HepG2 (cell line): Measurements from ENCODE around the gene GATA5. TPM values are rescaled to one million over a fixed set of nuclear protein-coding genes. Genes with fewer than 3 reads are reported as not detected.

Experiments used
- ATAC-seq: fragments of 200-7000 bp; cut with Tn5 transposase; 3 replicates; pipeline ENCODE4 v1.9.1; 2020; ENCODE audit warnings: mild to moderate bottlenecking, moderate library complexity
- BruUV-seq: library from RNA; stranded (reverse); fragments of 400-500 nt; replicated peaks from 2 replicates; lab custom pipeline; 2021; lab: Mats Ljungman, UMichigan
- CTCF ChIA-PET: fragments of 300-600 bp; formaldehyde crosslinking; extraction: SDS; loops from one replicate; lab custom pipeline; 2021; ENCODE audit warnings: low total read pairs, inconsistent platforms, low intra/inter-chr PET ratio; lab: Yijun Ruan, JAX
- POLR2A ChIA-PET: fragments of 350-600 bp; sonication (Branson Sonifier 250); formaldehyde crosslinking; loops from one replicate; lab custom pipeline; 2020; ENCODE audit warnings: antibody characterized with exemption, inconsistent platforms; lab: Yijun Ruan, JAX
- DNase-seq: peaks from one replicate; pipeline ENCODE4 v3.0.0-alpha.2; 2015; ENCODE audit warnings: low spot score
- FAIRE-seq: peaks from 3 replicates; lab custom pipeline; 2011; peaks lifted over from hg19 to GRCh38; lab: Jason Lieb, UNC
- H2AFZ ChIP-seq: one replicate; pipeline ENCODE4 v1.6.1; 2011; ENCODE audit warnings: low read length, inconsistent platforms
- H3K27ac ChIP-seq: fragments of 300-600 bp; 3 replicates; pipeline ENCODE4 v1.8.0; 2011; ENCODE audit warnings: mixed run types, mild to moderate bottlenecking, mixed read lengths, low read length, inconsistent platforms; ENCODE audit not compliant: insufficient read depth; ENCODE audit errors: extremely low read length
- H3K27me3 ChIP-seq, 2 experiments: fragments of 200-600 bp in 1 of 2; 2 replicates in 1 of 2; 3 replicates in 1 of 2; pipeline versions ENCODE4 v1.6.0 to v1.8.0; 2011; ENCODE audit warnings: low read length in 2 of 2, mild to moderate bottlenecking in 2 of 2, moderate library complexity in 2 of 2, inconsistent platforms in 1 of 2; ENCODE audit not compliant: insufficient read depth in 2 of 2, control insufficient read depth in 1 of 2
- H3K36me3 ChIP-seq, 2 experiments: fragments of 200-600 bp in 1 of 2; replicated peaks in 1 of 2; 2 replicates in 1 of 2; 3 replicates in 1 of 2; pipeline versions ENCODE4 v1.5.1 to v1.8.0; 2011; ENCODE audit warnings: low read length in 2 of 2, inconsistent platforms in 1 of 2; ENCODE audit not compliant: insufficient read depth in 2 of 2, control insufficient read depth in 1 of 2
- H3K4me1 ChIP-seq: 2 replicates; pipeline ENCODE4 v1.5.1; 2012; ENCODE audit warnings: low read length, inconsistent platforms; ENCODE audit not compliant: insufficient read depth
- H3K4me2 ChIP-seq: 2 replicates; pipeline ENCODE4 v1.6.0; 2011; ENCODE audit warnings: low read depth, low read length, inconsistent platforms
- H3K4me3 ChIP-seq, 3 experiments: fragments of 200-600 bp in 1 of 3; sonication (generic), shearing (Covaris generic) in 1 of 3; replicated peaks in 1 of 3; 2 replicates each; pipeline ENCODE4 v1.5.1; 2011 to 2016; ENCODE audit warnings: low read length in 3 of 3, inconsistent platforms in 2 of 3, low read depth in 2 of 3, mild to moderate bottlenecking in 2 of 3, control low read depth in 1 of 3, mixed read lengths in 1 of 3; ENCODE audit not compliant: insufficient read depth in 1 of 3
- H3K79me2 ChIP-seq: one replicate; pipeline ENCODE4 v1.6.1; 2011; ENCODE audit warnings: low read length, inconsistent platforms; ENCODE audit not compliant: insufficient read depth
- H3K9ac ChIP-seq: 2 replicates; pipeline ENCODE4 v1.6.0; 2011; ENCODE audit warnings: mild to moderate bottlenecking, low read depth, low read length, inconsistent platforms; ENCODE audit not compliant: insufficient read depth
- H3K9me3 ChIP-seq: 2 replicates; pipeline ENCODE4 v1.5.1; 2012; ENCODE audit warnings: mild to moderate bottlenecking, low read length
- H4K20me1 ChIP-seq: 2 replicates; pipeline ENCODE4 v1.6.0; 2011; ENCODE audit warnings: inconsistent platforms, mild to moderate bottlenecking, low read length, moderate library complexity; ENCODE audit not compliant: insufficient read depth
- EZH2 ChIP-seq: conservative IDR thresholded peaks from 2 replicates; pipeline ENCODE4 v1.6.1; 2012; ENCODE audit warnings: mild to moderate bottlenecking, low read depth, low read length, moderate library complexity
- HOXA3 ChIP-seq: sonication (generic); formaldehyde crosslinking; IDR thresholded peaks from 2 replicates; pipeline ENCODE4 v1.5.0; 2020; ENCODE audit warnings: missing genetic modification reagents
- KLF15 ChIP-seq: sonication (generic); formaldehyde crosslinking; IDR thresholded peaks from 2 replicates; pipeline ENCODE4 v1.8.1; 2023; ENCODE audit warnings: borderline replicate concordance, mild to moderate bottlenecking, inconsistent platforms, missing genetic modification reagents, mixed read lengths
- ZBTB10 ChIP-seq: sonication (generic); formaldehyde crosslinking; IDR thresholded peaks from 2 replicates; pipeline ENCODE4 v1.4.0; 2020; ENCODE audit warnings: missing genetic modification reagents, borderline replicate concordance
- ZNF589 ChIP-seq: sonication (generic); formaldehyde crosslinking; conservative IDR thresholded peaks from 2 replicates; pipeline ENCODE4 v1.8.0; 2022; ENCODE audit warnings: mild to moderate bottlenecking, moderate library complexity, missing genetic modification reagents
- ZNF670 ChIP-seq: sonication (generic); formaldehyde crosslinking; IDR thresholded peaks from 2 replicates; pipeline ENCODE4 v1.8.0; 2022; ENCODE audit warnings: mild to moderate bottlenecking, missing genetic modification reagents, borderline replicate concordance
- ZNF710 ChIP-seq: sonication (generic); formaldehyde crosslinking; IDR thresholded peaks from 2 replicates; pipeline ENCODE4 v1.5.0; 2020; ENCODE audit warnings: mild to moderate bottlenecking, missing genetic modification reagents, borderline replicate concordance
- ZNF773 ChIP-seq: sonication (generic); formaldehyde crosslinking; IDR thresholded peaks from 2 replicates; pipeline ENCODE4 v1.4.0; 2020; ENCODE audit warnings: missing genetic modification reagents, borderline replicate concordance
- ZSCAN21 ChIP-seq: sonication (generic); formaldehyde crosslinking; IDR thresholded peaks from 2 replicates; pipeline ENCODE4 v1.8.0; 2022; ENCODE audit warnings: mild to moderate bottlenecking, missing genetic modification reagents, moderate library complexity, borderline replicate concordance
- WGBS: methylation state at CpG from one replicate; pipeline ENCODE4 v1.1.6; 2017; ENCODE audit warnings: low lambda C conversion rate; 5-methylcytosine and 5-hydroxymethylcytosine counted together
- in situ Hi-C: cut with HindIII; loops from 2 replicates; pipeline ENCODE4 v1.10.0; 2017; ENCODE audit warnings: low pct_unique_long_range_greater_than_20kb; ENCODE audit not compliant: extremely low pct_ligation_motif_present
- intact Hi-C: fragments of 100-400 bp; cut with micrococcal nuclease; formaldehyde crosslinking; loops from one replicate; pipeline ENCODE4 v1.10.0; 2022; ENCODE audit not compliant: unreplicated experiment
- polyA plus RNA-seq, 8 experiments: library from polyadenylated mRNA; depleted of rRNA in 3 of 8; stranded (reverse) in 7 of 8; unstranded in 1 of 8; fragments of >200 nt; fragmentation: Illumina TruSeq in 4 of 8; extraction: Trizol in 4 of 8; gene quantifications; 2 replicates each; pipeline versions ENCODE4 v1.2.1 to v1.2.3, GENCODE V29; 2011 to 2016; ENCODE audit warnings: low read depth in 4 of 8, missing spikeins in 1 of 8, mixed read lengths in 1 of 8; ENCODE audit not compliant: insufficient read depth in 1 of 8
- total RNA-seq, 5 experiments: library from RNA; depleted of rRNA; stranded (reverse); fragments of >200 nt; fragmentation: Illumina TruSeq; extraction: Trizol; gene quantifications; 2 replicates each; pipeline ENCODE4 v1.2.3, GENCODE V29; 2016; ENCODE audit warnings: low read depth in 1 of 5

Gene GATA5
- total and polyA plus RNA-seq, 2 of the 13 experiments (the other 11 are each of a cell fraction or from before 2014, with no cell fraction given) = 0.12 to 0.20 TPM

DNA sequence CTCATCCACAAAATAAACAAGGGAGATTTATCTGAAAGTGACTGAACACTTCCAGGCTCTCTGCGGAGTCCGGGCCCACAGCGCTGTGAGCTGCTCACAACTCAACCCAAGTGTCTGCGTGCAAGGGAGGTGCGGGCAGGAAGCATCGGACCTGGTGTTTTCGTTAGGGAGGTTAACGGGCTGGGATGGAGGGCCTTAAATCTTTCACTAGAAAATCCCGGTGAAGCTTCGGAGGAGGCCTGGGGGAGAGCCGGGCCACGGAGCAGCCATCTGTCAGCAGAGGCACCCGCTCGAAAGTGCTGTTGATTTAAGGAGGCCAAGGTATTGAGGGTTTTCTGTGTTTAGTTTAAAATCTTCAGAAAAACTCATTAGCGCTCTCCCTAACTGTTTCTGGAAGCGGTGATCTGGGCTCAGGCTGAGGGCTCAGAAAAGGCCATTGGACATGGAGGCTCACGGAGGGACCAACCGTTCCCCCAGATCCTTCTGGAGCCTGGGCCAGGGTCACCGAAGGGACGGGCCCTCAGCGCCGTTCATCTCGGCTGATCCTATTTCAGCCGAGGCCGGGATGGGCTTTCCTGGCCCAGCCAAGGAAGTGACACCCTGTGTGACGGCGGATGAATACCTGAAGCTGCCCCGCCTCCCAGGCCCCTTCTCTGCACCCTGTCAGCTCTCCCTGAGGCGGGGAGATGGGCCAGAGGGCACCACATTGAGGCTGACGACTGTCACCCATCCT, 20.7 kb downstream of the GATA5 start:
- no peaks in the 10 kb centered on the region; the same call in 1 of the 2 replicates for H4K20me1 ChIP-seq
- FAIRE-seq (no peak), ATAC-seq (no peak), DNase-seq (no peak)
- no peaks in the 10 kb centered on the region for H3K9me3 ChIP-seq
- CTCF ChIA-PET = no interaction called here
- intact Hi-C loops (no loop called here), in situ Hi-C loops (no loop called here)
- H3K79me2 ChIP-seq = no peaks in the 10 kb centered on the region
- H3K4me3 ChIP-seq = no peak overlapping the region
- H3K9ac ChIP-seq = no peak overlapping the region
- no peak overlapping the region for H2AFZ ChIP-seq
- no peak for TF ChIP-seq ZSCAN21 (CRISPR knock-in tag)
- TF ChIP-seq ZNF589 (CRISPR knock-in tag) = no peak
- TF ChIP-seq KLF15 (CRISPR knock-in tag) = no peak
- no peak for TF ChIP-seq ZNF670 (CRISPR knock-in tag)
- TF ChIP-seq EZH2 = 0 out of 2 replicates have a peak, but pooled peaks have one; percentile 80
- peaks cover 37 to 84% of the 10 kb centered on the region in 2 experiments for H3K27me3 ChIP-seq
- no peaks in the 10 kb centered on the region for H3K4me1 ChIP-seq
- no peak overlapping the region for H3K27ac ChIP-seq
- no peaks in the 10 kb centered on the region for H3K36me3 ChIP-seq
- H3K4me2 ChIP-seq = no peak overlapping the region
- POLR2A ChIA-PET = no interaction called here
- BruUV-seq = no TSS peak
- 38% methylated on average over 30 of the region's 30 CpGs for WGBS

GRCh38 chr20:62453186-62453808, 22.5 kb downstream of the GATA5 start:
- in situ Hi-C loops (no loop called here), intact Hi-C loops (no loop called here)
- CTCF ChIA-PET = no interaction called here
- Histone ChIP-seq H3K4me3 (no peak overlapping the region), H2AFZ (no peak overlapping the region), H3K27ac (no peak overlapping the region), H3K4me1 (no peaks in the 10 kb centered on the region), H3K27me3 (peaks cover 38 to 79% of the 10 kb centered on the region in 2 experiments), H4K20me1 (no peaks in the 10 kb centered on the region), H3K79me2 (no peaks in the 10 kb centered on the region), H3K4me2 (no peak overlapping the region), H3K9ac (no peak overlapping the region), H3K36me3 (no peaks in the 10 kb centered on the region), H3K9me3 (no peaks in the 10 kb centered on the region)
- DNase-seq (no peak), FAIRE-seq (no peak), ATAC-seq (no peak)
- 46% methylated on average over 17 of the region's 17 CpGs for WGBS
- BruUV-seq = no TSS peak
- POLR2A ChIA-PET = no interaction called here
- TF ChIP-seq ZBTB10 (CRISPR knock-in tag) (no peak), HOXA3 (CRISPR knock-in tag) (no peak), ZNF773 (CRISPR knock-in tag) (no peak), ZNF710 (CRISPR knock-in tag) (no peak)
